ENCODE results near the gene NSF.

GRCh38 chr17:46730679-46731078, 140.2 kb downstream of the NSF start:
- TF ChIP-seq POLR2A (IDR thresholded peaks at IDR 0.05) (no peak), CTCF (IDR thresholded peaks at IDR 0.05) (no peak)

Data from testis (tissue), 2 donors.